Liver (tissue), 9 donors: ENCODE measurements around the gene FAM110D. TPM values are rescaled to one million over a fixed set of nuclear protein-coding genes. Genes with fewer than 3 reads are reported as not detected.

Source experiments
- DNase-seq: peaks from one replicate; pipeline ENCODE4 v3.0.0-alpha.2; 2017; ENCODE audit warnings: low spot score
- H3K27ac ChIP-seq, 2 donors: one replicate each; pipeline ENCODE4 v1.7.0; 2013; ENCODE audit warnings: inconsistent platforms in 2 of 2, low read length in 2 of 2, control low read depth in 1 of 2, low read depth in 1 of 2, mild to moderate bottlenecking in 1 of 2
- H3K27me3 ChIP-seq, 4 donors: one replicate each; pipeline versions ENCODE4 v1.6.1 to v1.7.0; 2013; ENCODE audit warnings: low read length in 3 of 4, inconsistent platforms in 1 of 4, mild to moderate bottlenecking in 1 of 4, moderate library complexity in 1 of 4; ENCODE audit not compliant: control insufficient read depth in 4 of 4, insufficient read depth in 4 of 4
- H3K36me3 ChIP-seq, 4 donors: one replicate each; pipeline versions ENCODE4 v1.6.1 to v1.7.0; 2013; ENCODE audit warnings: low read length in 3 of 4, mild to moderate bottlenecking in 3 of 4, low read depth in 1 of 4, moderate library complexity in 1 of 4; ENCODE audit not compliant: control insufficient read depth in 4 of 4, insufficient read depth in 3 of 4
- H3K4me1 ChIP-seq, 4 donors: one replicate each; pipeline versions ENCODE4 v1.6.1 to v1.7.0; 2013; ENCODE audit warnings: low read length in 3 of 4, mild to moderate bottlenecking in 3 of 4, moderate library complexity in 1 of 4; ENCODE audit not compliant: control insufficient read depth in 4 of 4, insufficient read depth in 4 of 4
- H3K4me3 ChIP-seq, 3 donors: one replicate each; pipeline versions ENCODE4 v1.6.1 to v1.7.0; 2013; ENCODE audit warnings: low read length in 3 of 3, control low read depth in 1 of 3, low read depth in 1 of 3, mild to moderate bottlenecking in 1 of 3
- H3K9ac ChIP-seq, 2 donors: one replicate each; pipeline ENCODE4 v1.7.0; 2013; ENCODE audit warnings: low read length in 2 of 2, mild to moderate bottlenecking in 2 of 2, moderate library complexity in 2 of 2, control low read depth in 1 of 2, low read depth in 1 of 2
- H3K9me3 ChIP-seq, 4 donors: one replicate each; pipeline versions ENCODE4 v1.6.1 to v1.7.0; 2013; ENCODE audit warnings: low read length in 3 of 4; ENCODE audit not compliant: control insufficient read depth in 4 of 4
- EGR1 ChIP-seq, 2 donors: IDR thresholded peaks; 2 replicates each; pipeline ENCODE4 v1.6.1; 2016 to 2018; ENCODE audit warnings: antibody characterized with exemption in 2 of 2, low read depth in 2 of 2
- FOXA1 ChIP-seq: IDR thresholded peaks from 2 replicates; pipeline ENCODE4 v1.6.1; 2016; ENCODE audit warnings: antibody characterized with exemption
- FOXA2 ChIP-seq: IDR thresholded peaks from 2 replicates; pipeline ENCODE4 v1.6.1; 2016; ENCODE audit warnings: antibody characterized with exemption
- GABPA ChIP-seq, 2 donors: IDR thresholded peaks in 1 of 2; conservative IDR thresholded peaks in 1 of 2; 2 replicates each; pipeline ENCODE4 v1.6.1; 2016; ENCODE audit warnings: antibody characterized with exemption in 2 of 2, mild to moderate bottlenecking in 1 of 2, moderate library complexity in 1 of 2
- HNF4A ChIP-seq, 2 donors: conservative IDR thresholded peaks; 2 replicates each; pipeline ENCODE4 v1.6.1; 2016; ENCODE audit warnings: antibody characterized with exemption in 2 of 2, mild to moderate bottlenecking in 2 of 2
- HNF4G ChIP-seq: IDR thresholded peaks from 2 replicates; pipeline ENCODE4 v1.6.1; 2016; ENCODE audit warnings: antibody characterized with exemption
- JUND ChIP-seq, 2 donors: IDR thresholded peaks; 2 replicates each; pipeline ENCODE4 v1.6.1; 2016; ENCODE audit warnings: antibody characterized with exemption in 2 of 2
- MAX ChIP-seq: IDR thresholded peaks from 2 replicates; pipeline ENCODE4 v1.6.1; 2016; ENCODE audit warnings: antibody characterized with exemption
- NR2F2 ChIP-seq: IDR thresholded peaks from 2 replicates; pipeline ENCODE4 v1.6.1; 2016; ENCODE audit warnings: antibody characterized with exemption
- RAD21 ChIP-seq, 2 donors: IDR thresholded peaks; 2 replicates each; pipeline ENCODE4 v1.6.1; 2016; ENCODE audit warnings: antibody characterized with exemption in 2 of 2, mild to moderate bottlenecking in 2 of 2
- RXRA ChIP-seq, 2 donors: IDR thresholded peaks; 2 replicates each; pipeline ENCODE4 v1.6.1; 2017 to 2018; ENCODE audit warnings: antibody characterized with exemption in 2 of 2, mild to moderate bottlenecking in 1 of 2
- SP1 ChIP-seq: IDR thresholded peaks from 2 replicates; pipeline ENCODE4 v1.6.1; 2018; ENCODE audit warnings: antibody characterized with exemption, mild to moderate bottlenecking
- TAF1 ChIP-seq: conservative IDR thresholded peaks from 2 replicates; pipeline ENCODE4 v1.6.1; 2016; ENCODE audit warnings: antibody characterized with exemption, mild to moderate bottlenecking
- YY1 ChIP-seq: IDR thresholded peaks from 2 replicates; pipeline ENCODE4 v1.6.1; 2016; ENCODE audit warnings: antibody characterized with exemption, mild to moderate bottlenecking
- WGBS: extraction: QIAGEN DNeasy Blood & Tissue Kit; methylation state at CpG from one replicate; pipeline ENCODE4 v1.1.7; 2013; 5-methylcytosine and 5-hydroxymethylcytosine counted together
- polyA plus RNA-seq, 2 donors: library from polyadenylated mRNA; stranded (reverse) in 1 of 2; unstranded in 1 of 2; fragments of 200-250 nt in 1 of 2; fragments of >200 nt in 1 of 2; fragmentation: Nextera tagmentation in 1 of 2; extraction: Ambion mirVana in 1 of 2; gene quantifications; one replicate each; pipeline versions ENCODE4 v1.2.1 to v1.2.3, GENCODE V29; 2013 to 2015
- total RNA-seq, 2 donors: library from RNA; depleted of rRNA; stranded (reverse); fragments of >200 nt; gene quantifications; one replicate each; pipeline ENCODE4 v1.2.3, GENCODE V29; 2014
- TF ChIP-seq, protein P1 (sequence below): IDR thresholded peaks from 2 replicates; pipeline ENCODE4 v1.6.1; 2016; ENCODE audit warnings: antibody characterized with exemption
- TF ChIP-seq, protein P2 (sequence below): fragments of 150-350 bp; IDR thresholded peaks from 2 replicates; pipeline ENCODE4 v1.5.1; 2017; ENCODE audit warnings: improper control_type of control experiment, low read depth, low read length; ENCODE audit not compliant: missing input control
- donor health status: healthy.
- donor health status: healthy.
- donor health status: healthy.
- donor health status: healthy.
- donor health status: healthy.

Gene FAM110D
- total and polyA plus RNA-seq, 4 donors: 0.10 to 0.50 (median 0.27) TPM

GRCh38 chr1:26195805-26196204 is 36.9 kb downstream of the FAM110D start:
- Histone ChIP-seq H3K4me1 (no peaks in the 10 kb centered on the region), H3K4me3 (no peak overlapping the region), H3K9ac (no peak overlapping the region), H3K9me3 (no peaks in the 10 kb centered on the region), H3K27ac (no peak overlapping the region), H3K27me3 (no peaks in the 10 kb centered on the region), H3K36me3 (no peaks in the 10 kb centered on the region)
- no peak for TF ChIP-seq RAD21 (IDR thresholded peaks at IDR 0.05)
- TF ChIP-seq HNF4A (conservative IDR thresholded peaks at IDR 0.05): no peak
- no peak for TF ChIP-seq YY1
- TF ChIP-seq SP1: no peak
- no peak for TF ChIP-seq TAF1
- no peak for TF ChIP-seq NR2F2
- TF ChIP-seq JUND (IDR thresholded peaks at IDR 0.05): no peak
- TF ChIP-seq GABPA (IDR thresholded peaks at IDR 0.05 in 1 of 2, conservative IDR thresholded peaks at IDR 0.05 in 1 of 2): no peak
- TF ChIP-seq FOXA1: no peak
- TF ChIP-seq MAX: no peak
- TF ChIP-seq, protein P1, sequence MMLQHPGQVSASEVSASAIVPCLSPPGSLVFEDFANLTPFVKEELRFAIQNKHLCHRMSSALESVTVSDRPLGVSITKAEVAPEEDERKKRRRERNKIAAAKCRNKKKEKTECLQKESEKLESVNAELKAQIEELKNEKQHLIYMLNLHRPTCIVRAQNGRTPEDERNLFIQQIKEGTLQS: no peak
- TF ChIP-seq EGR1 (IDR thresholded peaks at IDR 0.05; ENCODE audit: low read depth in 2 of 2): no peak
- no peak for TF ChIP-seq FOXA2
- 61% methylated on average over 3 of the region's 3 CpGs for WGBS
- no peak for DNase-seq

DNA sequence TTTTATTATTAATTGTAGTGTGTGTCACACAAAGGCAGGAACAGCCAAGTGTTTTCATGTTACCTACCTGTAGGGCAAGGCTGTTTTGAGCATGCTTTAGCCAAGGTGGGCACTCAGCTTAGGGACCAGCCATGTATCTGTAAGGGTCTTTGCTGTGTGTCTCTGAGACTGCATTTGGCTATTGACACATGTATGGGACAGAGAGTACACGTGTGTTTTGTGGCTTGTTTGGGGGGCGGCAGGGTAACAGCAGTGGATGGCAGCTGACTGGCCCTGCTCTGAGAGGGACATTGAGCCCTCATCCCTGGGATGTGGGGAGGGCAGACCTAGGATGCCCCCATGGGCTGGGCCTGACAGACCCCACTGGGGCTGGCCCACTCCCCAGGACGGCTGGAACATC is 38.4 kb downstream of the FAM110D start:
- H3K4me3 ChIP-seq: no peak overlapping the region
- DNase-seq: no peak
- no peak overlapping the region for H3K9ac ChIP-seq
- WGBS: 93% methylated on average over 3 of the region's 3 CpGs
- TF ChIP-seq FOXA2: no peak
- H3K9me3 ChIP-seq: no peaks in the 10 kb centered on the region
- no peaks in the 10 kb centered on the region for H3K4me1 ChIP-seq
- H3K27me3 ChIP-seq: no peaks in the 10 kb centered on the region
- no peaks in the 10 kb centered on the region for H3K36me3 ChIP-seq
- no peak overlapping the region for H3K27ac ChIP-seq

DNA sequence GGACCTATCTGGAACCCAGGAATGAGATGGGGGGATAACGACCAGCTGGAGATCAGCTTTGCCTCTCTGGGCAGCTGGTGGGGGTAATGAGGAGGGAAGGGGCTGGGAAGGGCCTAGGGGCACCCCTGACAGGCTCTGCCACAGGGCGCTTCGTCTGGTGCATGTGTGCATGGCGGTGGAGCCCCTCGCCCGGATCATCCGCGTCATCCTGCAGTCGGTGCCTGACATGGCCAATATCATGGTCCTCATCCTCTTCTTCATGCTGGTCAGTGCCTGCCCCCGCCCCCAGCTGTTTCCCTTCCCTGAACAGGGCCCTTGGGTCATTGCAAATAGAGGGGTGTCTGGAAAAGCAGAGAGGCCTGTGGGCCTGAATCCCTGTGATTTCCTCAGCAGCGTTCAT is 38.9 kb downstream of the FAM110D start:
- WGBS: 91% methylated on average over 11 of the region's 11 CpGs
- no peak overlapping the region for H3K9ac ChIP-seq
- no peaks in the 10 kb centered on the region for H3K27me3 ChIP-seq
- DNase-seq: no peak
- H3K36me3 ChIP-seq: no peaks in the 10 kb centered on the region
- H3K27ac ChIP-seq: no peak overlapping the region
- no peak overlapping the region for H3K4me3 ChIP-seq
- no peaks in the 10 kb centered on the region for H3K4me1 ChIP-seq
- H3K9me3 ChIP-seq: no peaks in the 10 kb centered on the region
- TF ChIP-seq, protein P1: no peak
- no peak for TF ChIP-seq FOXA2
- TF ChIP-seq EGR1 (IDR thresholded peaks at IDR 0.05; ENCODE audit: low read depth in 2 of 2): no peak
- no peak for TF ChIP-seq GABPA (IDR thresholded peaks at IDR 0.05 in 1 of 2, conservative IDR thresholded peaks at IDR 0.05 in 1 of 2)
- no peak for TF ChIP-seq JUND (IDR thresholded peaks at IDR 0.05)
- TF ChIP-seq SP1: no peak
- no peak for TF ChIP-seq YY1
- no peak for TF ChIP-seq HNF4A (conservative IDR thresholded peaks at IDR 0.05)
- no peak for TF ChIP-seq HNF4G
- no peak for TF ChIP-seq MAX
- TF ChIP-seq, protein P2, sequence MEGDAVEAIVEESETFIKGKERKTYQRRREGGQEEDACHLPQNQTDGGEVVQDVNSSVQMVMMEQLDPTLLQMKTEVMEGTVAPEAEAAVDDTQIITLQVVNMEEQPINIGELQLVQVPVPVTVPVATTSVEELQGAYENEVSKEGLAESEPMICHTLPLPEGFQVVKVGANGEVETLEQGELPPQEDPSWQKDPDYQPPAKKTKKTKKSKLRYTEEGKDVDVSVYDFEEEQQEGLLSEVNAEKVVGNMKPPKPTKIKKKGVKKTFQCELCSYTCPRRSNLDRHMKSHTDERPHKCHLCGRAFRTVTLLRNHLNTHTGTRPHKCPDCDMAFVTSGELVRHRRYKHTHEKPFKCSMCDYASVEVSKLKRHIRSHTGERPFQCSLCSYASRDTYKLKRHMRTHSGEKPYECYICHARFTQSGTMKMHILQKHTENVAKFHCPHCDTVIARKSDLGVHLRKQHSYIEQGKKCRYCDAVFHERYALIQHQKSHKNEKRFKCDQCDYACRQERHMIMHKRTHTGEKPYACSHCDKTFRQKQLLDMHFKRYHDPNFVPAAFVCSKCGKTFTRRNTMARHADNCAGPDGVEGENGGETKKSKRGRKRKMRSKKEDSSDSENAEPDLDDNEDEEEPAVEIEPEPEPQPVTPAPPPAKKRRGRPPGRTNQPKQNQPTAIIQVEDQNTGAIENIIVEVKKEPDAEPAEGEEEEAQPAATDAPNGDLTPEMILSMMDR: no peak
- TF ChIP-seq NR2F2: no peak
- TF ChIP-seq TAF1: no peak
- TF ChIP-seq RXRA (IDR thresholded peaks at IDR 0.05): no peak
- no peak for TF ChIP-seq RAD21 (IDR thresholded peaks at IDR 0.05)
- TF ChIP-seq FOXA1: no peak
